Stimulated activated CD4-positive, alpha-beta T cell treated with anti-CD3 and anti-CD28 coated beads, Interleukin-12 subunit alpha, Interleukin-12 subunit beta, amount 100 ng/mL, for 4 hours (primary cell): Measurements from ENCODE around the gene TRIP12.
"Not testable (repeated sequence)": the region's sequence is repeated elsewhere in the genome, so short reads cannot be mapped to it uniquely, and the experiment has no call there.

ENCODE experiments used
- DNase-seq: peaks from one replicate; pipeline ENCODE4 v3.0.0-alpha.2; 2020

Gene TRIP12

DNA sequence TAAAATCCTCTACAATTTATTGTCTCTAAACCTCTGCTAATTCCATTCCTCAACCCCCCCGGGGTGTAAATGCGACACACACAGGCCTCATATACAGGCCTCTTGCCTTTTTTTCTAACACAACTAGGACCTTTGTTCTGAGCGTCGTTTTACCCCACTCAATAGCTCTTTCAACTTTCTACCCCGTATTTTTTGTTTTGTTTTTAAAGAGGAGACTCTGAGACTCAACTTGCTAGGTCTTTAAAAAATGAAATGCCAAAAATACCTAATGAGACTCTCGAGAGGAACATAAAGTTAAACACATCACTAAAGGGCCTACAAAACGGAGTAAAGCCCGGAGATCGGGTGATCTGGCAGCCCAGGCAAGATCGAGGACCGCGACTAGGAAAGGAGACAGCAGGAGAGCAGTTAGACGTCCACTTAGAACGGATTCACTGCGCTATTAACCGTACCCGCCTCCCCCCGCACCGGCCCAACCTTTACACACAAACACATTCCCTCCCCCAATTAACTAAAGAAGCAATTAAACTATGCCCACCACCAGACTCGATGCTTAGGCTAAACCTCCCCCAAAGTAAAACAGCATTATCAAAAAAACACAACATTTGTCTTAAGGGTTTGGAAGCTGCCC lies 1.7 kb downstream of the TRIP12 start:
- peak; percentile 12 for DNase-seq

DNA sequence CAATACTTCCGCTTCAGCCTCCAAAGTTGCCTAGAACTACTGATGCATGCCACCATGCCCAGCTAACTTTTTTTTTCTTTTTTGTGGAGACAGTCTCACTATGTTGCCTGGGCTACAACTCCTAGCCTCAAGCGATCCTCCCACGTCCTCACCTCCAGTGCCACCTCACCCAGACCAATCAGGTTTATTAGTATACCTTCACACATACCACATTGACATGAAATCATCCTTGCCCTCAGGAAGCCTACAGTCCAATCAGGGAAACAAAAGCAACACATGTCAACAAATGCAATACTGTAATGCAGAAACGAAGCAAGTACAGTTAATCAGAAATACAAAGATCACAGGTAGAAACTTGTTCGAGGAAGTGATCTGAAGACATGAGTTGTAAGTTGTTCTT lies 4.0 kb downstream of the TRIP12 start:
- DNase-seq, result no peak

DNA sequence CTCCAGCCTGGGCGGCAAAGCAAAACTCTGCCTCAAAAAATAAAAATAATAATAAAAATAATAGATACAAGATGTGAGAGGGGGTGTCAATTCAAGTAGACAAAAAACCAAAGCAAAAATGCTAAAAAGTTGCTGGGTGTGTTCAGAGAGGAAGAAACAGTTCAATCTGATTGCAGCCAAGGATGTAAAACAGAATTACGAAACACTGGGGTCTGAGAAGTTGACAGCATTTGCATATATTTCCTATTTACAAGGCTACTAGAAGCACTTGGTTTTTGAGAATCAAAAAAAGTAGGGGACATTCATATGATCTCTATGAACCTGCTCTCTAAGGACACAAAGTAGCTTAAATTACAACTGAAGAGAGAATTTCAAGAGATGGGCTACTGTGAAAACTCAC lies 7.6 kb downstream of the TRIP12 start:
- DNase-seq, result no peak

- DNase-seq, result no peak
Observed at GRCh38 chr2:229910832-229911412, 10.9 kb downstream of the TRIP12 start.

DNA sequence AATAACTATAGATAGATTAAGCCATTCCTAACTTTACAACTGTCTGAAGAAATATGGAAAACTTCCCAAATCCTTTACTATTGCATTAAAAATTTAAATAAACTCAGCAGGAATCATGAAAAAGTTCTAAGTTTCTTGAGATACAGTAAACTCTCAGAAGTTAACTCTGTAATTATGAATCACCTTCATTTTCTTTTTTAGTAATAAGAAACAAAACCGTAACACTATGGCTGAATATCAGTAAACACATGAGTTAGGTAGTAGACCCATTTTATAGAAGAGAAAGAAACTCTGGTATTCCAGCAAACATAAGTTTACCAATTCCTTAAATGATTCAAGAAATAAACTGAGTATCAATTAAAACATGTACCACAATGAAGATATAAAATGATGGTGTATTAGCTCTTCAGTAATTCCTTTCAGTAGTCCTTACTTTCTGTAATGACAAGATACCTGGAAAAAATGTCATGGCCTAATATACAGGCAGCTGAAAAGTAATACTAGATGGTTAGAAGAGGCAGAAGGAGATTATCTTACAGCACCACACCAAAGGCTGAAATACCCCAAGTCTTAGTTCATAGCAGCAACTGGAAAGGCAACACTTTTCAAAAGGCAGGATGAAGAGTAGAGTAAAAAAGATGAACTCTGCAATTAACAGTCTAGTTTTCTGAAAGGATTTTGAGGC lies 11.5 kb downstream of the TRIP12 start:
- DNase-seq, result no peak

GRCh38 chr2:229909090-229909489 lies 12.7 kb downstream of the TRIP12 start:
- DNase-seq, result no peak

GRCh38 chr2:229905601-229906000 lies 16.2 kb downstream of the TRIP12 start:
- no peak for DNase-seq

- no peak for DNase-seq
Observed at GRCh38 chr2:229903037-229903436, 18.8 kb downstream of the TRIP12 start.

DNA sequence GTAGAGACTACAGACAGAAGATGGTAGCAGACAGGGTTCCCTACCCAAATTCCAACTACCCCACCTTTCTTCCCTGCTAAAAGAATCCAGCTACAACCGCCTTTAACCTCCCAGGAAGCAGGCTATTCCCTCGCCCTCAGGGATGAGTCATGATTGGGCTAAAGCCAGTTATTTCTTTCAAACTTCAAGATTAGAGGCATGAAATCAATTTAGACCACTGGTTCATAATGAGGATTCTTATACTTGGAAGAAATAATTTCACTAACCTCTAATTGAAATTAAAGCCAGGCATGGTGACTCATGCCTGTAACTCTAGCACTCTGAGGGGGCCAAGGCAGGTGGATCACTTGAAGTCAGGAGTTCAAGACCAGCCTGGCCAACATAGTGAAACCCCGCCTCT lies 20.0 kb downstream of the TRIP12 start:
- DNase-seq, result no peak

DNA sequence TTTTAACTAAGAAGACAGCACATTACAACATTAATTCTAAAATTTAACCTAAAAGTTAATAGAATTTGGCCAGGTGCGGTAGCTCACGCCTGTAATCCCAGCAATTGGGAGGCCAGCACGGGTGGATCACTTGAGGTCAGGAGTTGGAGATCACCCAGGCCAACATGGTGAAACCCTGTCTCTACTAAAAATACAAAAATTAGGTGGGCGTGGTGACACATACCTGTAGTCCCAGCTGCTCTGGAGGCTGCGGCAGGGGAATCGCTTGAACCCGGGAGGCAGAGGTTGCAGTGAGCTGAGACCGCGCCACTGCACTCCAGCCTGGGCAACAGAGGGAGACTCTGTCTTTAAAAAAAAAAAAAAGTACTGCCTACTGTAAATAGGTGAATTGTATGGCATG lies 21.3 kb downstream of the TRIP12 start:
- not testable (repeated sequence) for DNase-seq

GRCh38 chr2:229900012-229900411 lies 21.8 kb downstream of the TRIP12 start:
- no peak for DNase-seq

GRCh38 chr2:229899604-229900003 lies 22.2 kb downstream of the TRIP12 start:
- DNase-seq, result no peak

GRCh38 chr2:229896857-229897256 lies 25.0 kb downstream of the TRIP12 start:
- DNase-seq, result no peak

DNA sequence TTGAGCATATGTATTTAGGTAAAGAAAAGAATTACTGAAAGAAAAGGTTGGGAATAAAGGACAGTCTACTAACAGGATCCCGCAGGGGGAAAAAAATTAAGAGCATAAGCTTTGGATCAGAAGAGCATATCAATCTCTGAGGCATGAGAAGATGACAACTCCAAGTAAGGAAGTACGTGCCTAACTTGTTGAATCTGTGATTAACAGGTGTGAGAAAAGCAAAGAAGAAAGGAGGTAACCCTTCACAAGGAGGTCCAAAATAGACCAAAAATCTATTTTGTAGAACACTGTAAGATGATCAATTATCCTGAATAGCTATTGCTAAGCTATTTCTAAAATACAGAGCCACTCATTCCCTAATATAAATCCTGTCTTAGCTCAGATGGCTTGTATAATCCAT lies 32.8 kb downstream of the TRIP12 start:
- no peak for DNase-seq

DNA sequence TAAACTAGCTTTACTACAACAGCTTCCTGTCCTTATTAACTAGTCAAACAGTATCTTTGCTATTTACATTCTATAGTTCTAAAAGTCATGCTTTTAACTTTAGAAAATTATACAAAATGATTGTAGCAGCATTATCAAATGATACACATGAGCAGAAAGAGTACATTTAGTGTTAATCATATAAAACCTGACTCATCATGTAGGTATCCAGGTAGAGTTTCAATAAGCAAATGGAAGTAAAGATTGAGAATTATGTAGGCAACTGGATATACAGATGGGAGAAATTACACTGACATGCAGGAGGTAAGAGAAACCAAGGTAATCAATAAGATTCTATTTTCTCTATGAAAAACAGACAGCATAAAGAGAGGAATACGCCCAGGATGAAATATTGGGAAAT lies 33.8 kb downstream of the TRIP12 start:
- no peak for DNase-seq

GRCh38 chr2:229887441-229887840 lies 34.4 kb downstream of the TRIP12 start:
- DNase-seq, result no peak

DNA sequence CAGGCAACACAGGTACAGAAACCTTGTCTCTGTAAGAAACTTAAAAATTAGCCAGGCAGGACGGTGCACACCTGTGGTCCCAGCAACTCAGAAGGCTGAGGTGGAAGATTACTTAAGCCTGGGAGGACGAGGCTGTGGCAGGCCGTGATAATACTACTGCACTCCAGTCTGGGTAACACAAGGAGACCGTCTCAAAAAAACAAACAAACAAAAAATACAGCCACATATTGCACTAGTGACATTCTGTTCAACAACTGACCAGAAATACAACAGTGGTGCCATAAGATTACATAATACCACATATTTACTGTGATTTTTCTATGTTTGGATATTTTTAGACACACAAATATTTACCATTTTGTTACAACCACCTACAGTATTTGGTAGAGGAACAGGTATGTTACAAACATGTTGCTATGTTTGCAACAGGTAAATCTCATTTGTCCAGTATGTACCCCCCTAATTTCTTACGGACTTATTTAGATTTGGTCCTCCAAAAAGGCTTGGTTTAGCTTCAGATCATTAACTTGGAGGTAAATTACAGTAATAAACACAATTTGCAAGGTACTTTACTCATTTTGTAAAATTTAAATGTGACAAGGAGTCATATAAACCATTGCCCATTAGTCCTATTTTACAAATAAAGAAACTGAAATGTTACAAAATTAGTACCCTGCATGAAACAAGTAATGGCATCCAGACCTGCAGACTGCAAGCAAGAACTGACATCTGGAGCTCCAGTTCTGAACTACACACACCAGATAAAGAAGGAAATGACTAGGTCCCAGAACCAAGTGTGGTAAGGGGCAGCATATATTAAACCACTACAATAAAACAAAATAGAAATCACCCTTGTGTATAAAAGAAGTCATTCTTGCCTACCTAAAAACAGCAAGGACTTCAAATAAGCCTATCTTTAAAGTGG lies 36.8 kb downstream of the TRIP12 start:
- no peak for DNase-seq

GRCh38 chr2:229882583-229882982 lies 39.2 kb downstream of the TRIP12 start:
- DNase-seq, result no peak

DNA sequence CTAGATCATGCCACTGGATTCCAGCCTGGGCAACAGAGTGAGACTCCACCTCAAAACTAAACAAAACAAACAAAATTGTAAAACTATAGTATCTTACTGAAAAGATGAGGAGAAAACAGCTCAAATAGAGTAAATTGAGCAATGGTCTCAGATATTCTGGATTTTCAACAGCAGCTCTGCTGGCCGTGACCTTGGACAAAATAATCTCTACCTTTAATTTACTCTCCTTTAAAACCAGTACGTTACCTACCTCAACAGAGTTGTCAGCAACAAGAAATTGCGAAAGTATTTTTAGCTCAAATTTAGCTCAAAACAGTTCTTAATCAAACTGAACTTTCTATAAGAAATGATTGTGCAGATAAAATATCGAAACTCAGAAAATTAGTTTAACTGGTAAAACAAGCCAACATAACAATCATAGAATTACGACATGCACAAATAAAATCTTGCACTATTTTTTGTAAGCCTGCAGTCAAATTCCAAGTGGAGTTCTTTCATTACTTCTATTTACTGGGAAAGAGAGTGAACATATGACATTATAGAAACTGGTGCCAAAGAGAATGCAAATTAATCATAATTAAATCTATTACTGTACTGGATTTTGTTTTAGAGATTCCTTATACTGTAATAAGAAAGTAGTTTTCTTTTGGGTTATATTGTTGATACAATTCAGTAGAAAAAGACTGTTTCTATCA lies 40.8 kb downstream of the TRIP12 start:
- DNase-seq, result no peak

DNA sequence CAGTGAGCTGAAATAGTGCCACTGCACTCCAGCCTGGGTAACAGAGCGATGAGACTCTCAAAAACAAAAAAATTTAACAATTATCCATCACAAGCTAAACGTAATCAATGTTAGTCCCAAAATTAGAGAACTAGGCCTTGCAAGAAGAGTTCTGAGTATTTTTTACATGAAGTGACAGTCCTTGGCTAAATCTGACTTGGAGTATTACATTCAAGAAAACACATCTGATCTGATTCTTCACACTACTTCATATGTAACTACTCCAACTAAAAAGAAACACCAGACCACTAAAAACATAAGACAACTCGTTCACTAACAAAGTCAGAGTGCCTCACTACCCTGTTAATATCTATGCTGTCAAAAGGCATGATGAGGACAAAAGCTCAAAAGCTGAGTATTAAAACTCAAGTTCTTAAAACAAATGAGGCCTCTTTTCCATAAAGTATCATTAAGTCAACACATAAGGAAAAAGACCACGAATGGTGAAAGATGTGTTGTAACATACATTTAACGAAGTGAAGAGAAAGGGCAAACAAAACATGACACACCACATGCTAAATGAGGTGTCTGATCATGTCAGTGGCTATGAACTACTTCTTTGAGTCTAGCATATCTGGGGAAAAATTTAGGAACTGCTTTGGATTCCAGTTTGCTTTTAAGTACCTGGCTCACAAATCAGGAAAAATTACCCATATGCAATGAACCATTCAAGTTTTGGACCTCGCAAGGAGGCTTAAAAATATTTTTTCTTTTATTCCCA lies 42.4 kb downstream of the TRIP12 start:
- no peak for DNase-seq

DNA sequence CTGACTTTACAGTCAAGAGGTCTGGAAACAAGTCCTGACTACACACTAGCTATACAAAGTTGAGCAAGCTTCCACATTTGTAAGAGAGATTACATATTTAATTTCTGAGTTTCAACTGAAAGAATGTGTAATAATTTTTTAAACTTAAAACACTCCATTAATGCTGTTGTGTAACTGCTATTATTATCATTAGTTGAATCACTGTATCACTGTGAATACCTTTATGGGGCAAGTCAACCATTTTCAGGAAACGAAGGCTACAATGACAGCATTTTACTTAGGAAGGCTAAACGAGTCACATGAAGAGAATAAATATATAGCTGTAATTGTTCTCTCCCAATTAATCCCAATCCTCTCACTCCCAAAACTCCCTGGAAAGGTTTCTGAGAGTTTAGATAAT lies 46.3 kb downstream of the TRIP12 start:
- no peak for DNase-seq

GRCh38 chr2:229874647-229875046 lies 47.2 kb downstream of the TRIP12 start:
- no peak for DNase-seq
